Right lobe of liver (tissue), 6 donors: ENCODE results near the gene TMEM272. TPM values are rescaled to one million over a fixed set of nuclear protein-coding genes. Genes with fewer than 3 reads are reported as not detected.
A peak's percentile ranks its signal among the peaks of the same experiment; 100 is the strongest.

Experiments used
- ATAC-seq, 4 donors: fragments of 200-7000 bp; cut with Tn5 transposase; one replicate each; pipeline ENCODE4 v1.9.1; 2020; ENCODE audit warnings: mild to moderate bottlenecking in 4 of 4, moderate library complexity in 4 of 4
- DNase-seq, 3 donors: peaks; one replicate each; pipeline ENCODE4 v3.0.0-alpha.2; 2020
- H3K27ac ChIP-seq, 3 donors: fragments of 200-600 bp; one replicate each; pipeline ENCODE4 v1.8.0; 2022
- H3K27me3 ChIP-seq, 2 donors: fragments of 200-600 bp; one replicate each; pipeline ENCODE4 v1.8.0; 2022
- H3K36me3 ChIP-seq, 4 donors: fragments of 200-600 bp; sonication (generic) in 1 of 4; one replicate each; pipeline versions ENCODE4 v1.5.1 to v1.8.0; 2017 to 2022; ENCODE audit warnings: control low read depth in 1 of 4
- H3K4me1 ChIP-seq, 4 donors: fragments of 200-600 bp; sonication (generic) in 1 of 4; one replicate each; pipeline versions ENCODE4 v1.5.1 to v1.8.0; 2017 to 2022; ENCODE audit warnings: control low read depth in 1 of 4
- H3K4me3 ChIP-seq, 3 donors: fragments of 200-600 bp; one replicate each; pipeline ENCODE4 v1.8.0; 2022
- H3K9me3 ChIP-seq, 4 donors: fragments of 200-600 bp; sonication (generic) in 1 of 4; one replicate each; pipeline versions ENCODE4 v1.5.1 to v1.8.0; 2017 to 2022; ENCODE audit warnings: control low read depth in 1 of 4
- POLR2A ChIP-seq: fragments of 450-650 bp; IDR thresholded peaks from one replicate; pipeline ENCODE4 v1.6.1; 2017; ENCODE audit warnings: antibody characterized with exemption, mild to moderate bottlenecking
- WGBS: methylation state at CpG from one replicate; pipeline ENCODE4 v1.1.6; 2018; ENCODE audit warnings: low coverage, low lambda C conversion rate; ENCODE audit not compliant: insufficient coverage; ENCODE audit errors: missing lambda C conversion rate; 5-methylcytosine and 5-hydroxymethylcytosine counted together
- intact Hi-C, 2 donors: fragments of 100-400 bp; cut with DNase I; formaldehyde crosslinking; loops; one replicate each; pipeline versions ENCODE4 v1.11.2 to v1.14.1; 2022
- total RNA-seq, 6 experiments: library from RNA; depleted of rRNA in 2 of 6; stranded (reverse); fragments of >200 nt in 2 of 6; fragmentation: NEBNext Ultra II Directional in 3 of 6; extraction: Animal tissue kit (Norgen Biotek cat#: 25700) in 3 of 6; gene quantifications; one replicate each; pipeline versions ENCODE4 v1.1.0 to v1.2.4, GENCODE V29; 2016 to 2023
- TF ChIP-seq, protein P1 (sequence below), 4 donors: fragments of 200-600 bp in 3 of 4; fragments of 450-650 bp in 1 of 4; IDR thresholded peaks; one replicate each; pipeline versions ENCODE4 v1.5.1 to v1.8.0; 2016 to 2022; ENCODE audit warnings: antibody characterized with exemption in 4 of 4, mild to moderate bottlenecking in 2 of 4
- donor health status: DM: no; HTN: yes; CAD: no.
- donor health status: DM: no; HTN: no; CAD: no.
- donor health status: DM: no; HTN: no; CAD: no.
- donor health status: DM: no; HTN: yes; CAD: no.
- donor health status: DM: no; HTN: yes; CAD: no.

The TMEM272 gene
- total RNA-seq, 6 experiments from 2014 or later, result 0.06 to 0.53 (median 0.33) TPM; not detected in 1

GRCh38 chr13:51848674-51849073 lies 3.7 kb upstream of the TMEM272 start:
- Histone ChIP-seq H3K4me3 (no peak overlapping the region), H3K4me1 (peaks cover 0 to 5% (median 2%) of the 10 kb centered on the region in 4 donors), H3K36me3 (no peaks in the 10 kb centered on the region), H3K27me3 (no peaks in the 10 kb centered on the region), H3K27ac (no peak overlapping the region), H3K9me3 (no peaks in the 10 kb centered on the region)
- ATAC-seq (no peak), DNase-seq (no peak)
- 82% methylated on average over 4 of the region's 4 CpGs for WGBS
- TF ChIP-seq POLR2A, result no peak
- TF ChIP-seq, protein P1, sequence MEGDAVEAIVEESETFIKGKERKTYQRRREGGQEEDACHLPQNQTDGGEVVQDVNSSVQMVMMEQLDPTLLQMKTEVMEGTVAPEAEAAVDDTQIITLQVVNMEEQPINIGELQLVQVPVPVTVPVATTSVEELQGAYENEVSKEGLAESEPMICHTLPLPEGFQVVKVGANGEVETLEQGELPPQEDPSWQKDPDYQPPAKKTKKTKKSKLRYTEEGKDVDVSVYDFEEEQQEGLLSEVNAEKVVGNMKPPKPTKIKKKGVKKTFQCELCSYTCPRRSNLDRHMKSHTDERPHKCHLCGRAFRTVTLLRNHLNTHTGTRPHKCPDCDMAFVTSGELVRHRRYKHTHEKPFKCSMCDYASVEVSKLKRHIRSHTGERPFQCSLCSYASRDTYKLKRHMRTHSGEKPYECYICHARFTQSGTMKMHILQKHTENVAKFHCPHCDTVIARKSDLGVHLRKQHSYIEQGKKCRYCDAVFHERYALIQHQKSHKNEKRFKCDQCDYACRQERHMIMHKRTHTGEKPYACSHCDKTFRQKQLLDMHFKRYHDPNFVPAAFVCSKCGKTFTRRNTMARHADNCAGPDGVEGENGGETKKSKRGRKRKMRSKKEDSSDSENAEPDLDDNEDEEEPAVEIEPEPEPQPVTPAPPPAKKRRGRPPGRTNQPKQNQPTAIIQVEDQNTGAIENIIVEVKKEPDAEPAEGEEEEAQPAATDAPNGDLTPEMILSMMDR (IDR thresholded peaks at IDR 0.05), result no peak
- intact Hi-C loops, result no loop called here

- Histone ChIP-seq H3K4me1 (peaks cover 0 to 5% (median 2%) of the 10 kb centered on the region in 4 donors), H3K9me3 (no peaks in the 10 kb centered on the region), H3K36me3 (no peaks in the 10 kb centered on the region), H3K4me3 (no peak overlapping the region), H3K27me3 (no peaks in the 10 kb centered on the region), H3K27ac (no peak overlapping the region)
- intact Hi-C loops, result no loop called here
- ATAC-seq, result no peak
- WGBS, result 69% methylated on average over 1 of the region's 1 CpG
- TF ChIP-seq, protein P1 (IDR thresholded peaks at IDR 0.05), result no peak
- TF ChIP-seq POLR2A, result no peak
- no peak for DNase-seq
Observed at GRCh38 chr13:51846756-51847155, 1.8 kb upstream of the TMEM272 start.

GRCh38 chr13:51845574-51846318 lies 769 bp upstream of the TMEM272 start:
- Histone ChIP-seq H3K36me3 (no peaks in the 10 kb centered on the region), H3K27me3 (no peaks in the 10 kb centered on the region), H3K27ac (peak overlapping the region in 1 of 3 donors; percentile 70), H3K4me3 (peak overlapping the region; percentile 17 to 52 (median 43)), H3K9me3 (no peaks in the 10 kb centered on the region), H3K4me1 (peaks cover 0 to 5% (median 2%) of the 10 kb centered on the region in 4 donors)
- WGBS, result 33% methylated on average over 4 of the region's 5 CpGs
- TF ChIP-seq, protein P1 (IDR thresholded peaks at IDR 0.05), result no peak
- no peak for TF ChIP-seq POLR2A
- intact Hi-C loops, result no loop called here
- no peak for DNase-seq
- peak; percentile 11 to 58 (median 41) for ATAC-seq

DNA sequence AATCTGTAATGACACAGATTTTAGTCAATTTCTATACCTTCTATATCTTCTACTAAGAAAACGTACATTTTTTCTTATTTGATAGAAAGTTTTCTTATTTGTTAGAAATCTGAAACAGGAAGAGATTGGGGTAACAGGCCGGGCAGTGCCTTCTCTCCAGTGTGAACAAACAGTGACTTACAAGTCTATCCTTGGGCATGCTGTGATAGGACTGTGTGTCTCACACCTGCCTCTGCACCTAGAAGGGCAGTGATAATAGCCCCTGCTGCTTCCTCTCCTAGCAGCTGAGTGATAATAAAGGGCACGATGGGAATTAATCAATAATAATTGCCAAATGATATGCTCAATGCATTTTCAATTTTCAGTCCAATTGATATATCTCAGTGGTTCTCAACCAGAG lies 1.4 kb downstream of the TMEM272 start:
- TF ChIP-seq POLR2A, result no peak
- TF ChIP-seq, protein P1 (IDR thresholded peaks at IDR 0.05), result no peak
- no peak overlapping the region for H3K27ac ChIP-seq
- 64% methylated on average over 3 of the region's 3 CpGs for WGBS
- intact Hi-C loops, result no loop called here
- ATAC-seq (no peak), DNase-seq (no peak)
- H3K9me3 ChIP-seq, result no peaks in the 10 kb centered on the region
- H3K4me1 ChIP-seq, result peaks cover 0 to 5% (median 2%) of the 10 kb centered on the region in 4 donors
- H3K36me3 ChIP-seq, result no peaks in the 10 kb centered on the region
- H3K27me3 ChIP-seq, result no peaks in the 10 kb centered on the region
- H3K4me3 ChIP-seq, result no peak overlapping the region
